ENCODE measurements around the gene ZNF497.
"Not testable (repeated sequence)": the region's sequence is repeated elsewhere in the genome, so short reads cannot be mapped to it uniquely, and the experiment has no call there.

ZNF497 gene

DNA sequence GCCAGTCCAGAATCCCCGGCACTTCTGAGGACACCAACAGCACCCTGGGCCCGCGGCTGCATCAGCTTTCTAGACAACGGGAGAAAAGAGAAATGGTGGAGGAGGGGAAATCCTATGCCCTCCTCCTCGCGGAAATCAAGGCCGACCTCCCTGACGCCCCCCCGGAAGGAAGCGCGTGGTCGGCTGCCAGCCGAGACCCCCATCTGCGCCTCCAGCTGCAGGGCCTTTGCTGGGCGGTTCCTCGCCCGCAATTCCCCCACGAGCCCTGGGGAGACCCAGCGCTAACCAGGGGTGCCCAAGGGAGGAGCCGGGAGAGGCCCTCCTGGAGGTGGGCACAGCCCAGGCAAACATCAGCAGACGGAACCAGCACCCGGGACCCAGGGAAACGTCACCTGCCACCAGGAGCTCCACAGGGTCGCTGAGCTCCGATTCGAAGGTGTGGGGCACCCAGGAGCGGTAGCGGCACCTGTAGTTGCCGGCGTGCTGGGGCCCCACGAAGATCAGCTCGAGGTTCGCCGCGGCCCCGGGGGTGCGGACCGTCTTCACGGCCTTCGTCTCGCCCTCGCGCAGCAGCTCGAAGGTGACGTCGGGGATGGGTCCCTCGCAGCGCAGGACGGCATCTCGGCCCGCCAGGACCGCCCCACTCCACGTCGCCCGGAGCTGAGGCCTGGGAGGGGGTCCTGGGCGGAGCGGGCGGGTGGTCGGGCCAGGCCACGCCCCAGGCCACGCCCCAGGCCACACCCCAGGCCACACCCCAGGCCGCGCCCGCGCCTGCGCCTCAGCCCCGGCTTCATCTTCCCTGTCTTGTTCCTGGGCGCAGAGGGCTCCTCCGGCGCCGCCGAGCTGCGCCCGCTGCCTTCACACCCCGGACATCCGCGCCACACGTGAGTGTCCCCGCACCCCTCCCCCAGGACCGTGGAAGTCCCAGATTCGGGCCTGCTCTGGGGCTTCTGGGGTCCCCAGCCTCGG, 15.3 kb downstream of the ZNF497 start:
- DNase-seq (ENCODE audit: low spot score): peak; percentile 63

DNA sequence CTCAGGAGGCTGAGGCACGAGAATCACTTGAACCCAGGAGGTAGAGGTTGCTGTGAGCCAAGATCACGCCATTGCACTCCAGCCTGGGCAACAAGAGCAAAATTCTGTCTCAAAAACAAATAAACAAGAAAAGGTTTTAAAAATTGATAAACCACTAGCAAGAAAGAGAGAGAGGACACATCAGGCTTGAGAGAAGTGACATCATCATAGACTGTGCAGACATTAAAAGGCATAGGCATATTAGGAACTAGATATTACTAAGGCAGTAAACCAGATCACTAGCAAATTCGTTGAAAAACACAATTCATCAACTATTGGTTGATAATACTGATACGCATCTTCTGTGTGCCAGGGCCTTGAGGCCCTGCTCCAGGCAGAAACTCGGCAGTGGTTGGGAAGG, 17.0 kb downstream of the ZNF497 start:
- no peak for DNase-seq (ENCODE audit: low spot score)

DNA sequence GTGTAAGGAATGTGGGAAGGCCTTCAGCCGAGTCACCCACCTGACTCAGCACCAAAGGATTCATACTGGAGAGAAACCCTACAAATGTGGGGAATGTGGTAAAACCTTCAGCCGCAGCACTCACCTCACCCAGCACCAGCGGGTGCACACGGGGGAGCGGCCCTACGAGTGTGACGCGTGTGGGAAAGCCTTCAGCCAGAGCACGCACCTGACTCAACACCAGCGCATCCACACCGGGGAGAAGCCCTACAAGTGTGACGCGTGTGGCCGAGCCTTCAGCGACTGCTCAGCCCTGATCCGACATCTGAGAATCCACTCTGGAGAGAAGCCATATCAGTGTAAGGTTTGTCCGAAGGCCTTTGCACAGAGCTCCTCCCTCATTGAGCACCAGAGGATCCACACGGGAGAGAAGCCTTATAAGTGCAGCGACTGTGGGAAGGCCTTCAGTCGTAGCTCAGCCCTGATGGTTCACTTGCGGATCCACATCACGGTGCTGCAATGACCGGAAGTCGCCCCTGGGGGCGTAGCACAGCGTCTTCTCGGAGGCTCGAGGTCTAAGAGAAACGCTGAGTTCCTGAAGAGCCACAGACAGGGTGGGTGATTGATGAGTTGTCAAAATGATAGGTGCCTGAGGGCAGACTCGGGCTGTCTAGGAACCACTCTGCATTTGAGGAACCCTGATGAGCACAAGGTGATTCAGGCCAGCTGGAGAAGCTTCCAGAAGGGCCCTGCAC, 23.6 kb downstream of the ZNF497 start:
- DNase-seq (ENCODE audit: low spot score): no peak

DNA sequence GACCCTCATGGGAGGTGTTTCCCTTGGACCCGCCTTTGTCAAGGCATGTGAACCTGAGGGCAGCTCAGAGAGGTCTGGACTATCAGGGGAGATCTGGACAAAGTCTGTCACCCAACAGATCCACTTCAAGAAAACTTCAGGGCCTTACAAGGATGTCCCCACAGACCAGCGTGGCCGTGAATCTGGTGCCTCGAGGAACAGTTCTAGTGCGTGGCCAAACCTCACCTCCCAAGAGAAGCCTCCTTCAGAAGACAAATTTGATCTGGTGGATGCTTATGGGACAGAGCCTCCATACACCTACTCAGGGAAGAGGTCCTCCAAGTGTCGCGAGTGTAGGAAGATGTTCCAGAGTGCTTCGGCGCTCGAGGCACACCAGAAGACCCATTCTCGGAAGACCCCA, 24.2 kb downstream of the ZNF497 start:
- no peak for DNase-seq (ENCODE audit: low spot score)

DNA sequence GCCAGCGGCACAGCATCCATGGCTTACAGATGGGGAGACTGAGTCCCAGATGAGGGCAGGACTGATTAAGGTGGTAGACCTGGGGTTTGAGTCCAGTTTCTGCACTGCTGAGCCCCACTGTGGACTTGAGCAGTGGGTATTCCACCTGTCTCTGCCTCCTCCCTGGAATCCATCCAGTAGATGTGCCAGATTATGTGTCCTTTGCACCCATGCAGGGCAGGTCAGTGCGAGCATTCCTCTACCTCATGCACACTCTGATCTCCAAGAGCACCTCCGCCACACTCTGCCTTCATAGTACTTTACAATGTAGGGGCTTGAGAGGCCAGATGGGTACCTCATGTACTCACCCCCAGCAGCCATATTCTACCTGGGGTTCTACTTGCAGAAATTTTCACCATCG, 25.7 kb downstream of the ZNF497 start:
- DNase-seq (ENCODE audit: low spot score): no peak

DNA sequence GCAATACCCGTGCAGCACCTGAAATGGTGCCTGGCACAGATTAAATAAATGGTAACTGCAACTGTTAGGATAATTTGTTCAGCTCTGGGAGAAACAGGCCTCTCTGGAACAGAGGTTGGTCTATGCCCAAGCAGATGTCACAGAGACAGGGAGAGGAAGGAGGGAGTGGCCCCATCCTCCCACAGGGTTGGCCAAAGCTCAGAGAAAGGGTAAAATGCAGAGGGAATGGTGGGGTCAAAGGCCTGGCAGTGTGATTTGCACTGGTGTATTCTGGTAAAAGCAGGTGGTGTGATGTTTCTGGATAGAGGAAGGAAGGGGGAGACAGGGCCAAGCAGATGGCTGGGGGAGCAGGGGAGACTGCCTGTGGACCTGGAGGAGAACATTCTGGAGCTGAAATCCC, 26.3 kb downstream of the ZNF497 start:
- DNase-seq (ENCODE audit: low spot score): no peak

DNA sequence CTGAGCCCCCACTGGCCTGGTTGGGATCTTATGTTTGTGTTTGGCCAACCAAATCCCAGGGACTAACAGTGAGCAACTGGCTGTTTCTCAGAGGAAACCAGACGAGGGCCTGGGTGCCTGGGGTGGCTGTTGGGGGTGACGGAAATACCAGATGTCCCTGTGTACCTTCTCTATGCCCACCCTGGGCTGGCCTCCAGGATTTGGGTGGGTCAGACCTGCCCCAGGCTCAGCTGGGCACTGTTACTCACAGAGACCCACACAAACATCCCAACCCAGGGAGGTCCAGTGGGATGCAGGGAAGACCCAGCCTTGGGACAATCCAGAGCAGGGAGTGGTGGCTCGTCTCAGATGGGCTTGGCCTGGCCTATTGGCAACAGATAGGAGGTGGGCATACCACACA, 26.9 kb downstream of the ZNF497 start:
- DNase-seq (ENCODE audit: low spot score): no peak

DNA sequence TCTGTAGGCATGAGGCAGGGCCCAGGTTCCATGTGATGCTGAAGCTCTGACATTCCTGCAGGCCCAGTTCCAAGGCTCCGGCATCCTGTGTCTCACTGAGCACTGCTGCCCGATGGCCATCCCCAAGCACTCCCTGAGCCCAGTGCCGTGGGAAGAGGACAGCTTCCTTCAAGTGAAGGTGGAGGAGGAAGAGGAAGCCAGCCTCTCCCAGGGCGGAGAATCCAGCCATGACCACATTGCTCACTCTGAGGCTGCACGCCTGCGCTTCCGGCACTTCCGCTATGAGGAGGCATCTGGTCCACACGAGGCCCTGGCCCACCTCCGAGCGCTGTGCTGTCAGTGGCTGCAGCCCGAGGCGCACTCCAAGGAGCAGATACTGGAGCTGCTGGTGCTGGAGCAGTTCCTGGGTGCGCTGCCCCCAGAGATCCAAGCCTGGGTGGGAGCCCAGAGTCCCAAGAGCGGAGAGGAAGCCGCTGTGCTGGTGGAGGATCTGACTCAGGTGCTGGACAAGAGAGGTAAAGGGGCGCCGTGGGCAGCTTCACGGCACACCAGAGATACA, 27.8 kb downstream of the ZNF497 start:
- no peak for DNase-seq (ENCODE audit: low spot score)

DNA sequence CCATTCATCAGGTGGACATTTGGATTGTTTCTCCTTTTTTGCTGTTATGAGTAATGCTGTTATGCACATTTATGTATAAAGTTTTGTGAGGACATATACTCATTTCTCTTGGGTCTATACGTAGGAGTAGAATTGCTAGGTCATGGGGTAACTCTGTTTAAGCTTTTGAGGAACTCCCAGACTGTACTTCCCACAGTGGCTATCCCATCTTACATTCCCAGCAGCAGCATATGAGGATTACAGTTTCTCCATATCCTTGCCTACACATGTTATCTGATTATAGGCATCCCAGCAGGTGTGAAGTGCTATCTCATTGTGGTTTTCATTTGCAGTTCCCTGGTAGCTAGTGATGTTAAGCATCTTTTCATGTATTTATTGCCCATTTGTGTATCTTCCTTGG, 29.9 kb downstream of the ZNF497 start:
- no peak for DNase-seq (ENCODE audit: low spot score)

DNA sequence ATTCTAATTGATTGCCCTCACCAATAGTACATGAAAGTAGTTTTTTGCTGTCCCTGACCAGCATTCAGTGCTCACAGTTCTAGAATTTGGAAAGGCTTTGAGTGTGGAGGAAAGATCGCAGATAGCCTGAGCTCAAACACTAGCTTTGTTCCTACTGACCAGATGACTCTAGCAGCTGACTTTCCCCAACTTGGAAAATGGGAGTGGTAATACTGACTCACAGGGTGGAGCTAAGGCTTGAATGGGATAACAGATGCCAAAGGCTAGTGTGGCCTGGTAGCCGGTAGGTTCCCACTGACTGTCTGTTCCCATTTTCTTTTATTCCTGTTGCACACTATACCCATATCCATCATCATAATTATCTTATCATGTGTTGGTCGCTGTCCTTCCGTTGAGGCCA, 32.1 kb downstream of the ZNF497 start:
- peak; percentile 98 for DNase-seq (ENCODE audit: low spot score)

DNA sequence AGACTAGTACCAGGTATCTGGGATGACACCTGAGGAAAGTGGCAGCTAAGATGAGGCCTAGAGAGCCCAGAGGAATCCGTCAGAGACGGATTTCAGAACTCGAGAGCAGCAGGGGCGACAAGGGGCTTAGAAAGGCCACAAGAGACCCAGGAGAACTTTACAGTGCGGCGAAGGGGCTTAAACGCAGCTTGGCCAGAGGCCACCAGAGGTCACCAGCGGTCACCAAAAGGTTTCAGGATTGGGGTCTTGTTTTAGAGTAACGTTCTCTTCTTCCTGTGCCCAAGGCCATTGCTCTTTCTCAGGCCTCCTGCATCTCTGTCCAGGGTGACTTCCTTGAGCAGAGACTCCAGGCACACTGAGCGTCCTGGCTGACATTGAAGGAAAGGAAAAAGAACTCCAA, 33.6 kb downstream of the ZNF497 start:
- no peak for DNase-seq (ENCODE audit: low spot score)

DNA sequence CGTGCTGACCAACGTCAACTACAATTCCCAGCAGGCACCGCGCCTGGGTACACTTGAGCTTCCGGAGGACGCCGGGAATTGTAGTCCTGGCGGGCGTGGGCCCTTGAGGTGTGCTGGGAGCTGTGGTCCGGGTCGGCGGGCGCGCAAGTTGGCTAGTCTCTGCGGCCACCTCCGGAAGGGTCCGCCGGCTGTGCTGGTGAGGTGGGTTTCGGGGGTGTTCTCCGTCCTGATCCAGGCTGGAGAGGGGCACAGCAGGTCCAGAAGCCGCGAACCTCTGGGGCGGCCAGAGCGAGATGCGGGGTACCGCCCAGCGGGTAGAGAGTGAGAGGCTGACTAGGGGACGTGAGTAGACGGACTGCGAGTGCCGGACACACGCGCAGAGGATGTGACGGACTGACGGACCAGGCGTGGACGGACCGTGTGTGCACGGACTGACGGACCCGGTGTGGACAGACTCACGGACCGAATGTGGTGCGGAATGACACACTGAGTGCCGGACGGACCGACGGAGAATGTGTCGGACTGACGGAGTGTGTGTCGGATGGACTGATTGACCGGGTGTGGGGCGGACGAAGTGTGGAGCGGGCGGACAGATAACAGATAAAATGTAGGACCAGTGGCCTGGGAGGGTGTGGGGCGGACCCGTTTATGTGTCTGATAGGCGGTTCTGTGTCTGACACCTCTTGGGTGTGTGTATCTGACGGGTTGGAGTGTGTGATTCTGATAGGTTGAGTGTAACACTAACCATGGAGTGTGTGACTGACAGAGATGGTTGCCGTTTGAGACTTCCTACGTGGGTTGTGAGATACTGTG, 35.4 kb downstream of the ZNF497 start, which contains the start of gene ZSCAN22:
Gene ZSCAN22, plus strand, starts transcription at position 81 of the 813 bp plus-strand sequence. CDS start 7,809 bp downstream, outside the sequence.
- peak; percentile 96 for DNase-seq (ENCODE audit: low spot score)

DNA sequence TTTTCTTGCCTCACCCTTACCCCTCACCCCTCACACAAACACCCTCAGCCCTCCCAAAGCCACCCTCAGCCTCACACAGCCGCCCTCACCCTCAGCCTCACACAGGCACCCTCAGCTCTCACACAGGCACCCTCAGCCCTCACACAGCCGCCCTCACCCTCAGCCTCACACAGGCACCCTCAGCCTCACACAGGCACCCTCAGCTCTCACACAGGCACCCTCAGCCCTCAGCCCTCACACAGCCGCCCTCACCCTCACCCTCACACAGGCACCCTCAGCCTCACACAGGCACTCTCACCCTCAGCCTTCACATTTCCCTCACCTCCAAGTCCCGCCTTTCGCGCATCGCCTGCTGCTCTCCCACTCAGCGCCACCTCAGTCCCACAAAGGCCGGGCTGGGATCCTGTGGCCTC, 36.0 kb downstream of the ZNF497 start:
- DNase-seq (ENCODE audit: low spot score): no peak

DNA sequence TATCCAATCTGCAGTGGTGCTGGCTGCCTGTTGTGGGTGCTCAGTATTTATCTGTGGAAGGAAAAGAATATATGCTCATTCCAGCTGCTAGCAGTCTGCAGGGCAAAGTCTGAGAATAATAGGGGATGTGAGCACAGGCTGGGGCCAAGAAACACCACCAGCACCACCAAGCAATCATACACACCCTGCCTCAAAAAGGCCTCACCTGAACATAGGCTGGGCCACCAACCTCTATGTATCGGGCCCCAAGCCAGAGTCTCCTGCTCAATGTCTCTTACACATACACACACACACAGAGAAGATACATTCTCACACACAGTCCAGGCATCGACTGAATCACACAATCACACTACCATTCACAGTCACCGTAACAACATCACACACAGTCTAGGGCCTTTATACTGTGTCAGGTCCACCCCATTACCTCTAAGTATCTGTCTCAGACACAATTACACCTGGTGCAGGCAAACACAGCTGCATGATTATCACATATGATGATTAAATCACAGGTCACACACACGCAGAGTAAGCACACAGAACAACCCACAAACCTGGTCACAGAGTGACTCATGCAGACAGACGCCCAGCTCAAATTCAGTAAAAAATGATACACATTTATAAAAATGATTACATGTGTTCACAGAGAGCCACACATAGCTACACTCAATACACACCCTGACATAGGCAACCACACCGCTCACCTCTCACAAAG, 37.1 kb downstream of the ZNF497 start:
- no peak for DNase-seq (ENCODE audit: low spot score)

DNA sequence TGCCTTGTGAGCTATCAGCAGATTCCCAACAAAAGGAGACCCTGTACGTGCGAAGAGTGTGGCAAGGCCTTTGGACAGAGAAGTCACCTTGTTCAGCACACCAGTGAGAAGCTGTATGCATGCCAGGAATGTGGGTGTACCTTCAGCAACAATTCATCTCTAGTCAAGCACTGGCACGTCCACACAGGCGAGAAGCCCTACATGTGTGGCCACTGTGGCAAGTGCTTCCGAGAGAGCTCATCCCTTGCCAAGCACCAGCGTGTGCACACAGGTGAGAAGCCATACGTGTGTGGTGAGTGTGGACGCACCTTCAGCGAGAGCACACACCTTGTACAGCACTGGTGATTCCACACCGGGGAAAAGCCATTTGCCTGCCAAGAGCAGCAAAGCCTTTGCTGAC, 43.3 kb downstream of the ZNF497 start:
- DNase-seq (ENCODE audit: low spot score): no peak

DNA sequence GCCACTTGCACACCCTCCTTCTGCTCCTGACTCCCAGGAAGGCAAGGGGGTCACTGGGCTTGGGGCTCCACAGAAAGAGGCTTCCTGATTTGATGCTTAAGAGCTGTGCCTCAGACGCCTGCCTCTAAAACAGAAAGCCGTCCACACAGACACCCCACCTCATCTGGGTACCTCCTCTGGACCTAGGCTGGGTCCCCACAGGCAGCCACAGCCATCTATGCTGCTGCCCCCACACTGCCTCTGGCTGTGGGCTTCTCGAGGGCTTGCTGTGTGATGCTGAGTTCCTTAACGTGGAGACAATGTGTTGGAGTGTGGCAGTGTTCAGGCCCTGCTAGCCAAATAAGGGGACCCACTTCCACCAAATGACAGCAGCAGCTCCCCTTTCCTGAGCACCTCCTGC, 44.3 kb downstream of the ZNF497 start:
- no peak for DNase-seq (ENCODE audit: low spot score)

DNA sequence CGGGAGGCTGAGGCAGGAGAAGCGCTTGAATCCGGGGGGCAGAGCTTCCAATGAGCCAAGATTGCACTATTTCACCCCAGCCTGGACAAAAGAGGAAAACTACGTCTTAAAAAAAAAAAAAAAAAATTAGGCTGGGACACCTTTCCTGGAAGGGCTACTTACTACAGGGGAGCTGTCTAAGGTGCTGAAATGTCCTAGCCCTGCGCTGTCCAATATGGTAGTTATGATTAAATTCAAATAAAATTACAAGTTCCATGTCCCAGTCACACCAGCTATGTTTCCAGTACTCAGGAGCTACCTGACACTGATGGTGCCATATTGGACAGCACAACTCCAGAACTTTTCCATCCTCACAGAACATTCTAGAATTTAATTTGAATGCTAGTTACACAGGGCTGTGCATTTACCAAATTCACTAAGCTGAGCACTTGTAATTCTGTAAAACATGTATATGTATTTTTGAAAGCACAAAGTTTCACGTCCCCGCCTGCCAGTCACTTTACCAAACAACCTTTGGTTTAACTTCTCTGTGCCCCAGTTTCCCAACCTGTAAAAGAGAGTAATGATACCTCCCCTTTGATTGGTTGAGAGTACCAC, 45.0 kb downstream of the ZNF497 start:
- no peak for DNase-seq (ENCODE audit: low spot score)

DNA sequence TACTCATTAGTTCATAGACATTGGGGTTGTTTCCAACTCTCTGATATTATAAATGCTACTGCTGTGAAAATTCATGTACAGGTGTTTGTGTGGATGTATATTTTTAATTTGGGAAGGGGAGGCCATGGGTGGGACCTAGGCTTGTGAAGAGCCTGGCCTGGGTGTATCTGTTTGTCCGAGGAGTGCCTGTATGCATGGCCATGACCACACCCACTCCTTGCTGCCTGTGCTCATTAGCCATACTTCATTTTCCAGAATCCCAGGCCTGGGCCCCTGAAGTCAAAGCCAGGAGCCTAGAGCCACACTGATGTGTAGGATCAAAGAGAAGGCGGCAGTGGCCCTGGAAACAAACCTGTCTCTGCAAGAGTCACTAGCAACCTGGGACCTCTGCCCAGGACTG, 47.0 kb downstream of the ZNF497 start:
- DNase-seq (ENCODE audit: low spot score): no peak

DNA sequence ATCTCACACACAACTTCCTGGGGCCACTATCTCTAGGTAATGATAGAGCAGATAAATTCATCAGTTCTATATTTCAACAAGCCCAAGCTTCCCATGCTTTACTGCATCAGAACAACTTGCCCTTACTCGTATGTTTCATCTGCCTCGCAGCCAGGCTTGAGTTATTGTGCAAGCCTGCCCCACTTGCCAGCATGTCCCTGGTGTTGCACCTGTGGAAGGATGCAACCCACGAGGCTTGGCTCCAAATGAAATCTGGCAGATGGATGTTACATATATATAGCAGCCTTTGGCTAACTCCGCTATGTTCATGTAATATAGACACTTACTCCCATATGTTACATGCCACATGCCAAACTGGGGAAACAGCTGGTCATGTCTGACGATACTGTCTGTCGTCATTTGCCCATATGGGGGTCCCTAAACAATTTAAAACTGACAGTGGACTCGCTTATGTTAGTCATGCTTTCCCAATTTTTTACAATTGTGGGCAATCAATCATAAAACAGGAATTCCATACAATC, 51.1 kb downstream of the ZNF497 start:
- no peak for DNase-seq (ENCODE audit: low spot score)

DNA sequence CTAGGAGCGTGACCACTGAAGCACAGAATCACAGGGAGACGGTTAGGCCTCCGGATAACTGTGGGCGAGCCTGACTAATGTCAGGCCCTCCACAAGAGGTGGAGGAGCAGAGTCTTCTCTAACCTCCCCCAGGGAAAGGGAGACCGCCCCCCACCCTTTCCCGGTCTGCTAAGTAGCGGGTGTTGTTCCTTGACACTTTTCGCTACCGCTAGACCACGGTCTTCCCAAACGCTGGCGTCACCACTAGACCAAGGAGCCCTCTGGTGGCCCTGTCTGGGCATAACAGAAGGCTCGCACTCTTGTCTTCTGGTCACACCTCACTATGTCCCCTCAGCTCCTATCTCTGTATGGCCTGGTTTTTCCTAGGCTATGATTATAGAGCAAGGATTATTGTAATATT, 51.9 kb downstream of the ZNF497 start:
- not testable (repeated sequence) for DNase-seq (ENCODE audit: low spot score)

DNA sequence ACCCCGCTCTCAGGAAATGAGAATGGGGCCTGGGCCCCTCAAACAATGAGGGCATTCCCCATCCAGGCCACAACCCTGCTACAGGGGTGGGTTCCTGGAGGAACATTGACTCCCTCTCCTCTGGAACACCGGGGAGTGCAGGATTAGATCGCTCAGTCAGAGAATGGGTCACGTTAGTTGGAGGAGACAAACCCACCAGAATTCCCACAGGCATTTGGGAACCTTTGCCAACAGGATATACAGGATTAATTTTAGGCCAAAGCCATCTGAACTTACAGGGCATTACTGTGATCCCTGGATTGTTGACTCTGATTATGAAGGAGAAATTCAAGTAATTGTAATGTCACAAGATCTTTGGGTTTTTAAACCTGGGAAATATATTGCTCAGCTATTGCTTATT, 54.8 kb downstream of the ZNF497 start:
- DNase-seq (ENCODE audit: low spot score): no peak
